H1 (cell line): ENCODE measurements around the gene GLRX. TPM values are rescaled to one million over a fixed set of nuclear protein-coding genes. Genes with fewer than 3 reads are reported as not detected.

Experiments
- polyA plus RNA-seq, 7 experiments: library from polyadenylated mRNA; depleted of rRNA in 3 of 7; stranded (reverse) in 5 of 7; unstranded in 2 of 7; fragments of >200 nt in 5 of 7; fragments of 200-250 nt in 2 of 7; gene quantifications; 1 replicate in 5 of 7; 2 replicates in 1 of 7; 4 replicates in 1 of 7; pipeline versions ENCODE4 v1.2.1 to v1.2.3, GENCODE V29; 2011 to 2013; ENCODE audit warnings: missing spikeins in 2 of 7, mixed read lengths in 2 of 7
- total RNA-seq: library from RNA; stranded (reverse); fragmentation: NEBNext Ultra II Directional; extraction: Animal tissue kit (Norgen Biotek cat#: 25700); gene quantifications from 2 replicates; pipeline ENCODE4 v1.2.1, GENCODE V29; 2021
- TF ChIP-seq, protein P1 (sequence below): fragments of 300-600 bp; sonication (generic); IDR thresholded peaks from 2 replicates; pipeline ENCODE4 v1.7.1; 2012; ENCODE audit warnings: low read length, moderate library complexity, mild to moderate bottlenecking, inconsistent platforms; ENCODE audit not compliant: insufficient replicate concordance

Gene GLRX
- total and polyA plus RNA-seq, 2 of the 8 experiments (the other 6 are each of a cell fraction or from before 2014, with no cell fraction given): 22.9 to 31.2 TPM

DNA sequence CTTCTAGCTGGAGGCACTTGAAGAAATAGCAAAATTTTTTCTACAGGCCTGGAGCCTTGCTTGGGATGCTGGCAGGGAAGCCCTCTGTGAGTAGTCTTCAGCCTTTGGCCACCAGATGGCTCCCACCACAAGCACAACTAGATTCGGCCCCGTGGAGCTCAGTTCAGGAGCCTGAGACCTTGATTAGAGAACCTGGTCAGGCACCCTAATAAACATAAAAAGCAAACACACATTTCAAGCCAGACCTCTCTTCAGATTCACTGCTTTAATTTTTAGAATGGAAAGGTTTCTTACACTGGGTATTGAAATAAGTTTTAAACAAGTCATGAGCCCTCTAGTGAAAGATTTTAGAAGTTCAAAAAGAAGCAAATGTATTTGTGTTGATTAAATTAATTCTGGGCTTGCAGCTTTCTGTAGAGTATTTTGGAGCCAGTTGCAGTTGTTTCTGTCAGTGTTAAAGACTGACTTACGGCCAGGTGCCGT, 41.4 kb downstream of the GLRX start (continued):
- TF ChIP-seq, protein P1, sequence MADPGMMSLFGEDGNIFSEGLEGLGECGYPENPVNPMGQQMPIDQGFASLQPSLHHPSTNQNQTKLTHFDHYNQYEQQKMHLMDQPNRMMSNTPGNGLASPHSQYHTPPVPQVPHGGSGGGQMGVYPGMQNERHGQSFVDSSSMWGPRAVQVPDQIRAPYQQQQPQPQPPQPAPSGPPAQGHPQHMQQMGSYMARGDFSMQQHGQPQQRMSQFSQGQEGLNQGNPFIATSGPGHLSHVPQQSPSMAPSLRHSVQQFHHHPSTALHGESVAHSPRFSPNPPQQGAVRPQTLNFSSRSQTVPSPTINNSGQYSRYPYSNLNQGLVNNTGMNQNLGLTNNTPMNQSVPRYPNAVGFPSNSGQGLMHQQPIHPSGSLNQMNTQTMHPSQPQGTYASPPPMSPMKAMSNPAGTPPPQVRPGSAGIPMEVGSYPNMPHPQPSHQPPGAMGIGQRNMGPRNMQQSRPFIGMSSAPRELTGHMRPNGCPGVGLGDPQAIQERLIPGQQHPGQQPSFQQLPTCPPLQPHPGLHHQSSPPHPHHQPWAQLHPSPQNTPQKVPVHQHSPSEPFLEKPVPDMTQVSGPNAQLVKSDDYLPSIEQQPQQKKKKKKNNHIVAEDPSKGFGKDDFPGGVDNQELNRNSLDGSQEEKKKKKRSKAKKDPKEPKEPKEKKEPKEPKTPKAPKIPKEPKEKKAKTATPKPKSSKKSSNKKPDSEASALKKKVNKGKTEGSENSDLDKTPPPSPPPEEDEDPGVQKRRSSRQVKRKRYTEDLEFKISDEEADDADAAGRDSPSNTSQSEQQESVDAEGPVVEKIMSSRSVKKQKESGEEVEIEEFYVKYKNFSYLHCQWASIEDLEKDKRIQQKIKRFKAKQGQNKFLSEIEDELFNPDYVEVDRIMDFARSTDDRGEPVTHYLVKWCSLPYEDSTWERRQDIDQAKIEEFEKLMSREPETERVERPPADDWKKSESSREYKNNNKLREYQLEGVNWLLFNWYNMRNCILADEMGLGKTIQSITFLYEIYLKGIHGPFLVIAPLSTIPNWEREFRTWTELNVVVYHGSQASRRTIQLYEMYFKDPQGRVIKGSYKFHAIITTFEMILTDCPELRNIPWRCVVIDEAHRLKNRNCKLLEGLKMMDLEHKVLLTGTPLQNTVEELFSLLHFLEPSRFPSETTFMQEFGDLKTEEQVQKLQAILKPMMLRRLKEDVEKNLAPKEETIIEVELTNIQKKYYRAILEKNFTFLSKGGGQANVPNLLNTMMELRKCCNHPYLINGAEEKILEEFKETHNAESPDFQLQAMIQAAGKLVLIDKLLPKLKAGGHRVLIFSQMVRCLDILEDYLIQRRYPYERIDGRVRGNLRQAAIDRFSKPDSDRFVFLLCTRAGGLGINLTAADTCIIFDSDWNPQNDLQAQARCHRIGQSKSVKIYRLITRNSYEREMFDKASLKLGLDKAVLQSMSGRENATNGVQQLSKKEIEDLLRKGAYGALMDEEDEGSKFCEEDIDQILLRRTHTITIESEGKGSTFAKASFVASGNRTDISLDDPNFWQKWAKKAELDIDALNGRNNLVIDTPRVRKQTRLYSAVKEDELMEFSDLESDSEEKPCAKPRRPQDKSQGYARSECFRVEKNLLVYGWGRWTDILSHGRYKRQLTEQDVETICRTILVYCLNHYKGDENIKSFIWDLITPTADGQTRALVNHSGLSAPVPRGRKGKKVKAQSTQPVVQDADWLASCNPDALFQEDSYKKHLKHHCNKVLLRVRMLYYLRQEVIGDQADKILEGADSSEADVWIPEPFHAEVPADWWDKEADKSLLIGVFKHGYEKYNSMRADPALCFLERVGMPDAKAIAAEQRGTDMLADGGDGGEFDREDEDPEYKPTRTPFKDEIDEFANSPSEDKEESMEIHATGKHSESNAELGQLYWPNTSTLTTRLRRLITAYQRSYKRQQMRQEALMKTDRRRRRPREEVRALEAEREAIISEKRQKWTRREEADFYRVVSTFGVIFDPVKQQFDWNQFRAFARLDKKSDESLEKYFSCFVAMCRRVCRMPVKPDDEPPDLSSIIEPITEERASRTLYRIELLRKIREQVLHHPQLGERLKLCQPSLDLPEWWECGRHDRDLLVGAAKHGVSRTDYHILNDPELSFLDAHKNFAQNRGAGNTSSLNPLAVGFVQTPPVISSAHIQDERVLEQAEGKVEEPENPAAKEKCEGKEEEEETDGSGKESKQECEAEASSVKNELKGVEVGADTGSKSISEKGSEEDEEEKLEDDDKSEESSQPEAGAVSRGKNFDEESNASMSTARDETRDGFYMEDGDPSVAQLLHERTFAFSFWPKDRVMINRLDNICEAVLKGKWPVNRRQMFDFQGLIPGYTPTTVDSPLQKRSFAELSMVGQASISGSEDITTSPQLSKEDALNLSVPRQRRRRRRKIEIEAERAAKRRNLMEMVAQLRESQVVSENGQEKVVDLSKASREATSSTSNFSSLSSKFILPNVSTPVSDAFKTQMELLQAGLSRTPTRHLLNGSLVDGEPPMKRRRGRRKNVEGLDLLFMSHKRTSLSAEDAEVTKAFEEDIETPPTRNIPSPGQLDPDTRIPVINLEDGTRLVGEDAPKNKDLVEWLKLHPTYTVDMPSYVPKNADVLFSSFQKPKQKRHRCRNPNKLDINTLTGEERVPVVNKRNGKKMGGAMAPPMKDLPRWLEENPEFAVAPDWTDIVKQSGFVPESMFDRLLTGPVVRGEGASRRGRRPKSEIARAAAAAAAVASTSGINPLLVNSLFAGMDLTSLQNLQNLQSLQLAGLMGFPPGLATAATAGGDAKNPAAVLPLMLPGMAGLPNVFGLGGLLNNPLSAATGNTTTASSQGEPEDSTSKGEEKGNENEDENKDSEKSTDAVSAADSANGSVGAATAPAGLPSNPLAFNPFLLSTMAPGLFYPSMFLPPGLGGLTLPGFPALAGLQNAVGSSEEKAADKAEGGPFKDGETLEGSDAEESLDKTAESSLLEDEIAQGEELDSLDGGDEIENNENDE: no peak
